HCT116 (cell line): ENCODE data around the gene ICOS. TPM values are rescaled to one million over a fixed set of nuclear protein-coding genes. Genes with fewer than 3 reads are reported as not detected.
"Not testable (repeated sequence)": the region's sequence is repeated elsewhere in the genome, so short reads cannot be mapped to it uniquely, and the experiment has no call there.

ENCODE experiments used
- ATAC-seq: fragments of 200-7000 bp; cut with Tn5 transposase; 2 replicates; pipeline ENCODE4 v1.9.1; 2020; ENCODE audit warnings: mild to moderate bottlenecking, moderate library complexity
- BruUV-seq: library from RNA; stranded (reverse); fragments of 400-500 nt; replicated peaks from 2 replicates; lab custom pipeline; 2021; lab: Mats Ljungman, UMichigan
- CTCF ChIA-PET: fragments of 300-600 bp; sonication (Branson Sonifier 250); formaldehyde crosslinking; loops from one replicate; lab custom pipeline; 2021; ENCODE audit warnings: antibody characterized with exemption; lab: Charles Lee
- POLR2A ChIA-PET: fragments of 300-600, 350-600 bp; sonication (Branson Sonifier 250); formaldehyde crosslinking; loops from one replicate; lab custom pipeline; 2021; ENCODE audit warnings: antibody characterized with exemption; lab: Charles Lee
- RAD21 ChIA-PET, 2 experiments: fragments of 300-600 bp; sonication (Branson Sonifier 250); formaldehyde crosslinking; loops; one replicate each; lab custom pipeline; 2023; ENCODE audit warnings: low total read pairs in 2 of 2; ENCODE audit not compliant: uncharacterized antibody in 2 of 2, unreplicated experiment in 2 of 2, low non-redundant PET in 1 of 2; lab: Charles Lee
- DNase-seq: peaks from one replicate; pipeline ENCODE4 v3.0.0-alpha.2; 2010; ENCODE audit warnings: low read depth, low spot score
- H2AFZ ChIP-seq: fragments of 200-600 bp; shearing (Covaris generic), sonication (generic); 2 replicates; pipeline ENCODE4 v1.6.1; 2017; ENCODE audit warnings: low read depth, mixed run types, mixed read lengths, antibody characterized with exemption, low read length; ENCODE audit not compliant: poor library complexity, severe bottlenecking
- H3K27ac ChIP-seq: 2 replicates; pipeline ENCODE4 v1.5.1; 2012; ENCODE audit warnings: low read depth, low read length
- H3K27me3 ChIP-seq: fragments of 200-600 bp; sonication (generic); 2 replicates; pipeline ENCODE4 v1.6.1; 2016; ENCODE audit warnings: mixed run types, low read length, mixed read lengths; ENCODE audit not compliant: insufficient read depth
- H3K36me3 ChIP-seq, 2 experiments: fragments of 200-500 bp in 1 of 2; fragments of 200-600 bp in 1 of 2; sonication (Bioruptor generic) in 1 of 2; sonication (generic) in 1 of 2; 2 replicates each; pipeline versions ENCODE4 v1.5.1 to v1.6.1; 2014 to 2016; ENCODE audit warnings: low read length in 2 of 2, inconsistent platforms in 1 of 2, mixed read lengths in 1 of 2, mixed run types in 1 of 2; ENCODE audit not compliant: insufficient read depth in 2 of 2, control insufficient read depth in 1 of 2
- H3K4me1 ChIP-seq, 2 experiments: fragments of 200-600 bp in 1 of 2; sonication (generic) in 1 of 2; 2 replicates each; pipeline versions ENCODE4 v1.5.1 to v1.6.1; 2012 to 2017; ENCODE audit warnings: low read length in 2 of 2, inconsistent platforms in 1 of 2, mild to moderate bottlenecking in 1 of 2, mixed read lengths in 1 of 2, mixed run types in 1 of 2, moderate library complexity in 1 of 2; ENCODE audit not compliant: insufficient read depth in 2 of 2, control insufficient read depth in 1 of 2
- H3K4me2 ChIP-seq: fragments of 200-600 bp; sonication (generic); 2 replicates; pipeline ENCODE4 v1.6.1; 2017; ENCODE audit warnings: mixed run types, low read length, mixed read lengths
- H3K4me3 ChIP-seq, 2 experiments: fragments of 200-600 bp in 1 of 2; sonication (generic) in 1 of 2; replicated peaks in 1 of 2; 2 replicates each; pipeline ENCODE4 v1.5.1; 2011 to 2016; ENCODE audit warnings: low read length in 2 of 2, control low read depth in 1 of 2, low read depth in 1 of 2, mild to moderate bottlenecking in 1 of 2, mixed read lengths in 1 of 2, mixed run types in 1 of 2
- H3K79me2 ChIP-seq: fragments of 200-600 bp; sonication (generic); 2 replicates; pipeline ENCODE4 v1.6.1; 2017; ENCODE audit warnings: mild to moderate bottlenecking, mixed run types, low read length, moderate library complexity, mixed read lengths; ENCODE audit not compliant: insufficient read depth
- H3K9ac ChIP-seq: fragments of 200-600 bp; sonication (generic); 2 replicates; pipeline ENCODE4 v1.6.1; 2016; ENCODE audit warnings: low read length, mixed read lengths
- H3K9me2 ChIP-seq: fragments of 200-600 bp; sonication (generic), shearing (Covaris generic); 2 replicates; pipeline ENCODE4 v1.6.1; 2017; ENCODE audit warnings: mixed run types, mild to moderate bottlenecking, moderate library complexity; ENCODE audit not compliant: insufficient read depth
- H3K9me3 ChIP-seq, 2 experiments: fragments of 200-500 bp in 1 of 2; fragments of 200-600 bp in 1 of 2; sonication (Bioruptor generic) in 1 of 2; sonication (generic) in 1 of 2; 2 replicates each; pipeline ENCODE4 v1.6.1; 2014 to 2017; ENCODE audit warnings: low read length in 2 of 2, mixed read lengths in 2 of 2, inconsistent platforms in 1 of 2, low read depth in 1 of 2, mild to moderate bottlenecking in 1 of 2, mixed run types in 1 of 2, moderate library complexity in 1 of 2; ENCODE audit not compliant: control insufficient read depth in 1 of 2, insufficient read depth in 1 of 2
- H4K20me1 ChIP-seq: fragments of 200-600 bp; sonication (generic), shearing (Covaris generic); 2 replicates; pipeline ENCODE4 v1.6.1; 2017; ENCODE audit warnings: mixed run types, mild to moderate bottlenecking, moderate library complexity; ENCODE audit not compliant: insufficient read depth
- CEBPB ChIP-seq: IDR thresholded peaks from 2 replicates; pipeline ENCODE4 v1.6.1; 2012; ENCODE audit warnings: low read depth
- CTCF ChIP-seq, 3 experiments: fragments of 200-600 bp in 1 of 3; sonication (generic) in 1 of 3; IDR thresholded peaks in 2 of 3; conservative IDR thresholded peaks in 1 of 3; 2 replicates each; pipeline ENCODE4 v1.5.1; 2012 to 2017; ENCODE audit warnings: low read depth in 2 of 3, low read length in 2 of 3, antibody characterized with exemption in 1 of 3, borderline replicate concordance in 1 of 3, control low read depth in 1 of 3, mild to moderate bottlenecking in 1 of 3, mixed read lengths in 1 of 3, mixed run types in 1 of 3, moderate library complexity in 1 of 3; ENCODE audit not compliant: insufficient read depth in 1 of 3
- ELF1 ChIP-seq: IDR thresholded peaks from 2 replicates; pipeline ENCODE4 v1.6.1; 2012; ENCODE audit warnings: low read depth, borderline replicate concordance
- RAD21 ChIP-seq: IDR thresholded peaks from 2 replicates; pipeline ENCODE4 v1.6.1; 2012; ENCODE audit warnings: low read depth, mild to moderate bottlenecking
- intact Hi-C: fragments of 100-400 bp; cut with micrococcal nuclease; formaldehyde crosslinking; loops from 2 replicates; pipeline ENCODE4 v1.10.0; 2022
- total RNA-seq: library from RNA; stranded (reverse); gene quantifications from one replicate; pipeline ENCODE4 v1.2.1, GENCODE V29; 2021; ENCODE audit not compliant: unreplicated experiment

ICOS gene
- total RNA-seq, 1 experiment from 2014 or later = not detected

DNA sequence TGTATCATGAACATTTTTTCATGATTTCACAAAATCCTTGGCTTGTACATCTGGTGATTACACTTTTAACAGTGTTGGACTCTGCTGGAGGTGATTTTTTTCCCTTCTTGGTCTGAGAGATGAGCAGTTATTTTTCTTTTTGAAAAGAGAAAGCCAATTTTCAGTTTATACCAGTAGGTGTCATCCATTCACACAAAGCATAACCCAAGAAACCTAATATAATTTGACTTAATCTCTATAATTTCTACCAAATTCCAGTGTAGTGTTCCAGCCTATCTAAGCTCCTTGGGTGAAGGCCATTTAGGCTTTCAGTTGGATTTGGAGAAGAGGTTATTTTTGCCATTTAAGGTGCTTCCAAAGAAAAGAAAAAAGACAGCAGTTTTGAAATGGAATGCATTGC, 7.7 kb upstream of the ICOS start:
- ChIA-PET RAD21 (no interaction called here), POLR2A (no interaction called here), CTCF (interaction anchor here (1.3 kb wide), 1 partner anchor 122 kb away, joined by 3 read pairs; no protein-coding TSS in a partner anchor)
- Histone ChIP-seq H3K36me3 (no peaks in the 10 kb centered on the region), H3K9me3 (no peaks in the 10 kb centered on the region), H2AFZ (peak overlapping the region; percentile 48), H4K20me1 (no peaks in the 10 kb centered on the region), H3K9me2 (no peaks in the 10 kb centered on the region), H3K4me3 (no peak overlapping the region), H3K4me1 (no peaks in the 10 kb centered on the region), H3K27me3 (no peaks in the 10 kb centered on the region), H3K9ac (no peak overlapping the region), H3K4me2 (no peak overlapping the region), H3K79me2 (no peaks in the 10 kb centered on the region), H3K27ac (no peak overlapping the region)
- TF ChIP-seq RAD21 = peak; percentile 45; the same call in 1 of the 2 replicates
- peak in 2 of 3 experiments; percentile 32 to 51; a peak in 2 of 6 replicates for TF ChIP-seq CTCF (IDR thresholded peaks at IDR 0.05 in 2 of 3, conservative IDR thresholded peaks at IDR 0.05 in 1 of 3; ENCODE audit: borderline replicate concordance in 1 of 3, insufficient read depth in 1 of 3, low read depth in 2 of 3, low read length in 2 of 3)
- TF ChIP-seq CEBPB = no peak
- TF ChIP-seq ELF1 = no peak
- intact Hi-C loops = no loop called here
- ATAC-seq (peak; percentile 58), DNase-seq (no peak)
- no TSS peak for BruUV-seq

DNA sequence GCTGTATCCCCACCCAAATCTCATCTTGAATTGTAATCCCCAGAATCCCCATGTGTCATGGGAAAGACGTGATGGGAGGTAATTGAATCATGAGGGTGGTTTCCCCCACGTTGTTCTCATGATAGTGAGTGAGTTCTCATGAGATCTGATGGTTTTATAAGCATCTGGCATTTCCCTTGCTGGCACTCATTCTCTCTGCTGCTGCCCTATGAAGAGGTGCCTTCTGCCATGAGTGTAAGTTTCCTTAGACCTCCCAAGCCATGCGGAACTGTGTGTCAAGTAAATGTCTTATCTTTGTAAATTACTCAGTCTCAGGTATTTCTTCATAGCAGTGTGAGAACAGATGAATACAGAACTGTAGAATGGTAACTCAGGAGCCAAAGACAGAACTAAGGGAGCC, 5.3 kb upstream of the ICOS start:
- POLR2A ChIA-PET, intact Hi-C loops: not testable (repeated sequence)

More for the DNA sequence above, 5.3 kb upstream of the ICOS start:
- H3K4me2 ChIP-seq, H3K9ac ChIP-seq, H3K4me3 ChIP-seq, CTCF ChIA-PET, H4K20me1 ChIP-seq, H3K27me3 ChIP-seq, ATAC-seq, H3K9me3 ChIP-seq, BruUV-seq, H3K27ac ChIP-seq, DNase-seq, RAD21 ChIA-PET, H3K4me1 ChIP-seq, H3K79me2 ChIP-seq, H2AFZ ChIP-seq, H3K9me2 ChIP-seq, H3K36me3 ChIP-seq: not testable (repeated sequence)
